HEK293 (cell line): Measurements from ENCODE around the gene LONRF2.

ENCODE experiments used
- CTCF ChIP-seq: fragments of 450-650 bp; formaldehyde crosslinking; IDR thresholded peaks from 2 replicates; pipeline ENCODE4 v1.5.1; 2016; ENCODE audit warnings: missing biosample characterization, missing genetic modification characterization
- PATZ1 ChIP-seq: fragments of 450-650 bp; formaldehyde crosslinking; IDR thresholded peaks from 2 replicates; pipeline ENCODE4 v1.5.1; 2016; ENCODE audit warnings: missing biosample characterization, missing genetic modification characterization
- PBX3 ChIP-seq: sonication (generic); formaldehyde crosslinking; IDR thresholded peaks from 2 replicates; pipeline ENCODE4 v1.8.1; 2022; ENCODE audit warnings: mild to moderate bottlenecking, moderate library complexity, missing genetic modification reagents
- SP2 ChIP-seq: fragments of 450-650 bp; formaldehyde crosslinking; IDR thresholded peaks from 2 replicates; pipeline ENCODE4 v1.5.1; 2016; ENCODE audit warnings: missing biosample characterization, missing genetic modification characterization
- ZNF112 ChIP-seq: fragments of 450-650 bp; formaldehyde crosslinking; IDR thresholded peaks from 2 replicates; pipeline ENCODE4 v1.5.0; 2017; ENCODE audit warnings: missing biosample characterization, missing genetic modification characterization
- ZNF121 ChIP-seq: fragments of 450-650 bp; formaldehyde crosslinking; IDR thresholded peaks from 2 replicates; pipeline ENCODE4 v1.5.1; 2016; ENCODE audit warnings: missing biosample characterization, missing genetic modification characterization
- ZNF214 ChIP-seq: fragments of 450-650 bp; formaldehyde crosslinking; IDR thresholded peaks from 2 replicates; pipeline ENCODE4 v1.5.1; 2017; ENCODE audit warnings: missing biosample characterization, mild to moderate bottlenecking, missing genetic modification characterization, borderline replicate concordance
- ZNF350 ChIP-seq: fragments of 450-650 bp; formaldehyde crosslinking; IDR thresholded peaks from 2 replicates; pipeline ENCODE4 v1.5.0; 2017; ENCODE audit warnings: missing biosample characterization, mild to moderate bottlenecking, missing genetic modification characterization
- ZNF394 ChIP-seq: fragments of 450-650 bp; formaldehyde crosslinking; IDR thresholded peaks from 2 replicates; pipeline ENCODE4 v1.5.1; 2016; ENCODE audit warnings: missing biosample characterization, missing genetic modification characterization, mild to moderate bottlenecking, moderate library complexity, borderline replicate concordance
- ZNF501 ChIP-seq: fragments of 450-650 bp; formaldehyde crosslinking; IDR thresholded peaks from 2 replicates; pipeline ENCODE4 v1.5.1; 2016; ENCODE audit warnings: missing biosample characterization, missing genetic modification characterization

- TF ChIP-seq ZNF394 (tag by site-specific recombination): no peak
- TF ChIP-seq PBX3 (CRISPR knock-in tag): no peak
- no peak for TF ChIP-seq ZNF121 (tag by site-specific recombination)
- no peak for TF ChIP-seq ZNF112 (tag by site-specific recombination)
- no peak for TF ChIP-seq ZNF501 (tag by site-specific recombination)
- TF ChIP-seq ZNF214 (tag by site-specific recombination): no peak
- TF ChIP-seq PATZ1: no peak
- no peak for TF ChIP-seq CTCF (tag by site-specific recombination)
- no peak for TF ChIP-seq SP2 (tag by site-specific recombination)
- TF ChIP-seq ZNF350 (tag by site-specific recombination): no peak
Observed at GRCh38 chr2:100250645-100251044, 71.7 kb downstream of the LONRF2 start.
